ENCODE results near the gene GARIN5A. TPM values are rescaled to one million over a fixed set of nuclear protein-coding genes. Genes with fewer than 3 reads are reported as not detected.

Gene GARIN5A
- polyA plus RNA-seq, 3 donors, result 0.41 TPM; not detected in 2

GRCh38 chr19:50466706-50467039 lies 10.0 kb downstream of the GARIN5A start:
- H3K9me3 Mint-ChIP-seq, result peaks cover 0 to 2% (median 0%) of the 10 kb centered on the region in 7 donors
- WGBS (ENCODE audit: insufficient coverage), result 95% methylated on average over 9 of the region's 11 CpGs
- H3K4me1 Mint-ChIP-seq, result no peaks in the 10 kb centered on the region
- H3K27me3 Mint-ChIP-seq (ENCODE audit: low read depth in 3 of 3), result peaks cover 3 to 8% (median 8%) of the 10 kb centered on the region in 3 donors
- no peak overlapping the region for H3K4me3 Mint-ChIP-seq
- Histone ChIP-seq H3K4me3 (replicated peaks in 1 of 3; ENCODE audit: low read depth in 2 of 3, low read length in 3 of 3) (no peak overlapping the region), H3K9me3 (replicated peaks in 1 of 2; ENCODE audit: control insufficient read depth in 1 of 2, insufficient read depth in 1 of 2, low read length in 2 of 2) (no peaks in the 10 kb centered on the region), H3K9ac (ENCODE audit: insufficient read depth, low read length, poor library complexity, severe bottlenecking) (no peak overlapping the region), H3K36me3 (replicated peaks in 1 of 2; ENCODE audit: control insufficient read depth in 1 of 2, insufficient read depth in 2 of 2, low read length in 2 of 2) (no peaks in the 10 kb centered on the region), H3K79me2 (ENCODE audit: insufficient read depth, low read length) (no peaks in the 10 kb centered on the region), H3K27ac (ENCODE audit: low read depth in 1 of 2, low read length in 2 of 2) (no peak overlapping the region), H4K20me1 (ENCODE audit: insufficient read depth, low read length) (no peaks in the 10 kb centered on the region), H3K27me3 (ENCODE audit: control insufficient read depth in 2 of 2, insufficient read depth in 2 of 2, low read length in 2 of 2) (no peaks in the 10 kb centered on the region), H3K4me1 (ENCODE audit: control insufficient read depth in 1 of 2, insufficient read depth in 2 of 2, low read length in 2 of 2) (no peaks in the 10 kb centered on the region), H2AFZ (ENCODE audit: insufficient read depth, low read depth, low read length, poor library complexity, severe bottlenecking) (no peak overlapping the region), H3K4me2 (replicated peaks; ENCODE audit: extremely low read depth, low read length, poor library complexity, severe bottlenecking) (no peak overlapping the region)
- H3K36me3 Mint-ChIP-seq, result no peaks in the 10 kb centered on the region
- intact Hi-C loops (cut with micrococcal nuclease), result no loop called here
- H3K27ac Mint-ChIP-seq, result no peak overlapping the region
- TF ChIP-seq CTCF (IDR thresholded peaks at IDR 0.05), result no peak
- no peak for DNase-seq

GRCh38 chr19:50465986-50466705 lies 10.5 kb downstream of the GARIN5A start:
- Histone ChIP-seq H2AFZ (ENCODE audit: insufficient read depth, low read depth, low read length, poor library complexity, severe bottlenecking) (no peak overlapping the region), H3K9ac (ENCODE audit: insufficient read depth, low read length, poor library complexity, severe bottlenecking) (no peak overlapping the region), H3K79me2 (ENCODE audit: insufficient read depth, low read length) (no peaks in the 10 kb centered on the region), H3K27me3 (ENCODE audit: control insufficient read depth in 2 of 2, insufficient read depth in 2 of 2, low read length in 2 of 2) (no peaks in the 10 kb centered on the region), H4K20me1 (ENCODE audit: insufficient read depth, low read length) (no peaks in the 10 kb centered on the region), H3K4me1 (ENCODE audit: control insufficient read depth in 1 of 2, insufficient read depth in 2 of 2, low read length in 2 of 2) (no peaks in the 10 kb centered on the region), H3K27ac (ENCODE audit: low read depth in 1 of 2, low read length in 2 of 2) (no peak overlapping the region), H3K4me2 (replicated peaks; ENCODE audit: extremely low read depth, low read length, poor library complexity, severe bottlenecking) (no peak overlapping the region), H3K36me3 (replicated peaks in 1 of 2; ENCODE audit: control insufficient read depth in 1 of 2, insufficient read depth in 2 of 2, low read length in 2 of 2) (no peaks in the 10 kb centered on the region), H3K4me3 (replicated peaks in 1 of 3; ENCODE audit: low read depth in 2 of 3, low read length in 3 of 3) (no peak overlapping the region), H3K9me3 (replicated peaks in 1 of 2; ENCODE audit: control insufficient read depth in 1 of 2, insufficient read depth in 1 of 2, low read length in 2 of 2) (no peaks in the 10 kb centered on the region)
- H3K4me1 Mint-ChIP-seq, result no peaks in the 10 kb centered on the region
- H3K9me3 Mint-ChIP-seq, result peaks cover 0 to 2% (median 0%) of the 10 kb centered on the region in 7 donors
- TF ChIP-seq CTCF (IDR thresholded peaks at IDR 0.05), result no peak
- peaks cover 3 to 8% (median 6%) of the 10 kb centered on the region in 3 donors for H3K27me3 Mint-ChIP-seq (ENCODE audit: low read depth in 3 of 3)
- H3K36me3 Mint-ChIP-seq, result no peaks in the 10 kb centered on the region
- H3K4me3 Mint-ChIP-seq, result no peak overlapping the region
- H3K27ac Mint-ChIP-seq, result no peak overlapping the region
- intact Hi-C loops (cut with micrococcal nuclease), result no loop called here
- no peak for DNase-seq
- 83% methylated on average over 21 of the region's 29 CpGs for WGBS (ENCODE audit: insufficient coverage)

Data from CD14-positive monocyte (primary cell).